GM18526 (cell line): ENCODE data around the gene FOXRED1.
A peak's percentile ranks its signal among the peaks of the same experiment; 100 is the strongest.

ENCODE experiments used
- POLR2A ChIP-seq: IDR thresholded peaks from 3 replicates; pipeline ENCODE4 v1.6.1; 2011; ENCODE audit not compliant: insufficient read length; ENCODE audit errors: extremely low read depth

Gene FOXRED1

DNA sequence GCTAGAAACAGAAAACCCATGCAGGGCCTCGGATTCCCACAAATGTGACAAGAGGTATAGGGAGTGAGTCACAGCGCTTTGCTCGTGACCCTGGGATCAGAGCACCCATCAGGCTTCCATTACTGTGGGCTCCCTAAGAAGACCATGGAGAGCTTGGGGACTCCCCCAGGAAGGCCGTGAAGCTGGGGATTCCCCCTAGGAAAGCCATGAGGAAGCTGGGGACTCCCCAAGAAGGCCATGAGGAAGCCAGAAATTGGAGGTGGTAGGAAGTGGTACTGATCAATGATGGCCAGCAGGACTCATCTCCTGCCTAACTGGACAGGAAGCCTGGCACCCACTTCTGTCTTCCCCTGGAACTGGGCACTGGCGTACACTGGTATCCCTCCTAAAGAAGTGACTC, 24.8 kb downstream of the FOXRED1 start:
- no peak for TF ChIP-seq POLR2A

DNA sequence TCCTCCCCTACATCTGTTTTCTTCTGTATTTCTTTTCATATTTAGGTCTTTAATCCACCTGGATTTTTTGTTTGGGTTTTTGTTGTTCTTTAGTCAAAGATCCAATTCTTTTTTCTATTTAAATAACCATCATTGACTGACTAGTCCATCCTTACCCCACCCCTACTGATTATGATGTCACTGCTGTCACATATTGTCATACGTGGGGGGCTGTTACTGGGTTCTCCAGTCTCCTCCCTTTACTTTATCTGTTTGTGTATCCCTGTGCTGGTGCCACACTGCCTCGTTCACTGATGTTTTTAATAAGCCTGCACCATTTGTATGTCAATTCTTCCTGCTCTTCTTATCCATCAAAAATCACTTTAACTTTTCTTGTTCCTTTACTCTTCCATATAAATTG, 28.1 kb downstream of the FOXRED1 start:
- no peak for TF ChIP-seq POLR2A

DNA sequence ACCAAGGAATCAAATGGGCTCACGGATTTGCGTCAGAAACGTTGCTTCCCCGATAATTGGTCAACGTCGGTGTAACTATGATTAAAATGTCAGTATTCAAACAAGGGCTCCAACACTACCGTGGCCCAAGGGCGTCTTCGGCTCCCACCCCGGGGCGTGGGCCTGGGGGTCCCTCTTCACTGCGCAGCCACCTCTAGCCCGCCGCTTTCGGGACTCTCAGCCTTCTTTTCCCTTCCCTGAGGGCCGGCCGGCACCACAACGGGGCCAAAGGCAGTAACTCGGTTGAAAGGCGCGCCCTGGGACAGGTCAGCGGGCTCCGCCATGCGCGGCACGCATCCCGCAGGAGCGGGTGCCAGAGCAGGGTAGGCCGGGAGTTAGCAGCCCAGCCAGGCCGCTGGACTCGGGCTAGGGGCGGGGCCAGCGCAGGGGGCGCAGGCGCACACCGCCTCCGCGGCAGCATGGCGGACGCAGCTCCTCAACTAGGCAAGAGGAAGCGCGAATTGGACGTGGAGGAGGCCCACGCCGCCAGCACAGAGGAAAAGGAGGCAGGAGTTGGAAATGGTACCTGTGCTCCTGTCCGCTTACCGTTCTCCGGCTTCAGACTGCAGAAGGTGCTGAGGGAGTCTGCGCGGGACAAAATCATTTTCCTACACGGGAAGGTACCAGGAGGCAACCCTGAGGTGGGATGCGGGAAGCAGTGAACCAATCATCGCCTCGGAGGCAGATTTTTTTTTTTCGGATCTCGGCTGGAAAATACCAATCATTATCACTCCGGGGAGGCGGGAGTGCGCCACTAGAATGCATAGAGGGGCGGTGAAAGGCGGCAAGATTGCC, 34.9 kb downstream of the FOXRED1 start, which contains the start of gene DCPS:
TSS of gene DCPS (plus strand) at position 438 of the 834 bp plus-strand sequence. CDS start at position 459, 21 bp downstream.
- TF ChIP-seq POLR2A = peak; percentile 94

DNA sequence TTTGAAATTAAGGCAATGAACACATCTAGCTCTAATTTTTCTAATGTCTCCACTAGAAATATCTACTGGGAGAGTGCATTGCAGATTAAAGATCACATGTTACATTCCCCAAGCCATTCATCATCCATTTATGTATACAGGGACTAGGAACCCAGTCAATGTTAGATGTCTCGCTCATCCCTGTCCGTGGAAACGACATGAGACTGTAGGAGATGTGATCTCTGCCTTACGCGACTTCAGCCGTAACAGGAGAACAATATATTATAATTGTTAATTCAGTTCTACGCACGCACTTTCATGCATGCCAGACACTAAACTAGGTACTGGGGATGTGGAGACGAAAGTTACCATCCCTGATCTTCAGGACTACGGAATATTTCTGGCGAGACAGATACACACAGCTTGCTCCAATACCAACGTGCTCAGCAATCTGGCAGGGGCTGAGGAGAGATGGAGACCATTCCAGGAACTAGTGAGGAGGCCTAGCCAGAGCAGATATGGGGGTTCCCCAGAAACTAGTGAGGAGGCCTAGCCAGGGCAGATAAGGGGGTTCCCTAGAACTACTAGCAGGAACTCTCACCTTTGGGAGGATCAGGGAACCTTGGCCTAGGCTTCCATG, 35.6 kb downstream of the FOXRED1 start:
- TF ChIP-seq POLR2A = no peak

DNA sequence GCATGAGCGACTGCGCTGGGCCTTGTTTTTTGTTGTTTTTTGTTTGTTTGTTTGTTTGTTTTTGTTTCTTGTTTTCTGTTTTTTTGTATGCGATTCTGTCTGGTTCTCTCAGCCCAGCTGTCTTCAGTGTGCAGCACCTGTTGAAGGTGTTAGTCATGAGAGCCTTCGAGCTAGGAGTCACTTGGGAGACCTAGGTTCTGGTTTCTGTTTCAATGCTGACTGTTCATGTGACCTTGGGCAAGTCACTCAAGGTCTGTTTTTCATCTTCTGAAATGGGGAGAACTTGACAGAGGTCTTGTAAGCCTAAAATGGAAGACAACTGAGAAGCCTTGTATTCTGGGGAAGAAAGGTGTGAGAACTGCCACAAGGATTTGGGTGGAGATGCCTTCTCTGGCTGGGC, 36.7 kb downstream of the FOXRED1 start:
- TF ChIP-seq POLR2A = no peak

DNA sequence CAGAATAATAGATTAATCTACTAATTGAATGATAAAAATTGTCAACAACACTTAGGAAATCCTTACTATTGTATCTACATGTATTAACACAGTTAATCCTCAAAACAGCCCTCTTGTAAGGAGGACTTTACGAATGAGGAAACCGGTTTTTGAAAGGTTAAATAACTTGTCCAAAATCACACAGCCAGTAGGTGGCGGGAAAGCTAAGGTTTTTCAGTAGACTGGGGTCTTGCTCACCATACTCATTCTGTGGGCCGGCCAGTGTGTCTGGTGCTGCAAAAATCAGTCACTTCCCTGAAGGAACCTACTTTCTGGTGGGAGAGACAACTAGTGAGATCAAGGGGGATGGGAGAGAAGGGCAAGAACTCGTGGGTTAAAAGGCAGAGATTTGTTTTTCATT, 38.8 kb downstream of the FOXRED1 start:
- no peak for TF ChIP-seq POLR2A

DNA sequence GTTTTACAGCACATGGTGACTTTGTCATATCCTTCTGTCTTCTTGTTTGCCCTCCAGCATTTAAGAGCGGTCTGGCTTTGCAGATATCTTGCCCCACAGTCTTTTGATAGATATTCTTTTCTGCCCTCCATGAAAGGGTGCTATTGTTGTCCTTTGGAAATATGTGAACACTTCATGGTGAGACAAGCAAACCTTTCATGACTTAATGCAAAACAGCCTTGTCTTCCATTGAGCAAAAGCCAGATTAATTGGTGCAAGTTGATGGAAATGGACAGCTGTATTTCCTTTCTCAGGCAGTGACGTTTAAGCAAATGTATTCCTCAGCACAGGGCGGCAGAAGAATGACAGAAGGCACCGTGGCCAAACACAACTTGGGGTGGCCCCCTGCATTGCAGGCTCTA, 39.3 kb downstream of the FOXRED1 start:
- no peak for TF ChIP-seq POLR2A

DNA sequence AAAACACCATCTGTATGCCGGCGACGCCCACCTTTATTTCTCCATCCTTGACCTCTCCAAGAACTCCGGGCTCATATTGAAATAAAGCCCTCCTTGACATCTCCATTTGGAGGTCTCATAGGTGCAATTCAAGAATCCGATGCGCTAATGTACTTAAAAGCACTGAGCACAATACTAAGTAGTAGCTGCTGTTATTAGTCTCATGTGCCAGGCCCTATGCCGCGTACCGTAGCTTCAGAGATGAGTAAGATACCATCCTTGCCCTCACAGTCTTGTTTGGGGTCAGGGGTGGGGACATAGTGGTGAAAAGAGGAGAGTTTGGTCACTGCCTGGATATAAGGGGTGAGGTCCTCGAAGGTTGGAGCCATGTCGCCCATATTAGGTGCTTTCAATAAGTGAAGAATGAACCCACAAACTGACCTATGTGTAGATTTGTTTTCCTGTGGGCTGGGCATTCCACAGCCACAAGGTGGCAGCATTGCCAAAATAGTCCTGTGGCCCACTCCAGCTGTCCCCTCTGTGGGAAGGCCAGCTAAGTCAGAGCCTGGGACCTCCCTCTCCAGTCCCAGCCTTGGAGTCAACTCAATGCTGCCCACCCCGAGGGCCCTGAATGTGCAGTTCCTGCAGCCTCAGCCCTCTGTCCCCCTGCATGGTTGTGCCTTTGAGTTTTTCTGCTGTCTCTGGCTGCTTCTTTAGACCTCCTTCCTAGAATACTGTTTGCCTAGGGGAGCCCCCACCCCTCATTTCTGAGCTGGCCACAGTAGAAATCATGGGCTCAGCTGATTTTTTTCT, 41.4 kb downstream of the FOXRED1 start:
- TF ChIP-seq POLR2A = no peak

DNA sequence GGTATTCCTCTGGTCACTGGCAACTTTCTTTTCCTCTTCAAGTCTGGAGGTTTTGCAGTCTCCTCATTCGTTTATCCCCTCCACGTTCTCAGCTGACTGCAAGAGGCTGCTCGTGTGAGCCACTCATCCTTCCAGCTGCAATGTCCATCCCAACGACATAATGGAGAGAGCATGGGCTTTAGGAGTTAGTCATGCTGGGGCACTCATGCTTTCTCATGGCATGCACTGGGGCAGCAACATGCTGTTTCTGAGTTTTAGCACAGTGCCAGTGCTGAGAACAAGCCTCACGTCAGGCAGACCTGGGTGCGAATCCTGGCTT, 42.0 kb downstream of the FOXRED1 start:
- TF ChIP-seq POLR2A = no peak

DNA sequence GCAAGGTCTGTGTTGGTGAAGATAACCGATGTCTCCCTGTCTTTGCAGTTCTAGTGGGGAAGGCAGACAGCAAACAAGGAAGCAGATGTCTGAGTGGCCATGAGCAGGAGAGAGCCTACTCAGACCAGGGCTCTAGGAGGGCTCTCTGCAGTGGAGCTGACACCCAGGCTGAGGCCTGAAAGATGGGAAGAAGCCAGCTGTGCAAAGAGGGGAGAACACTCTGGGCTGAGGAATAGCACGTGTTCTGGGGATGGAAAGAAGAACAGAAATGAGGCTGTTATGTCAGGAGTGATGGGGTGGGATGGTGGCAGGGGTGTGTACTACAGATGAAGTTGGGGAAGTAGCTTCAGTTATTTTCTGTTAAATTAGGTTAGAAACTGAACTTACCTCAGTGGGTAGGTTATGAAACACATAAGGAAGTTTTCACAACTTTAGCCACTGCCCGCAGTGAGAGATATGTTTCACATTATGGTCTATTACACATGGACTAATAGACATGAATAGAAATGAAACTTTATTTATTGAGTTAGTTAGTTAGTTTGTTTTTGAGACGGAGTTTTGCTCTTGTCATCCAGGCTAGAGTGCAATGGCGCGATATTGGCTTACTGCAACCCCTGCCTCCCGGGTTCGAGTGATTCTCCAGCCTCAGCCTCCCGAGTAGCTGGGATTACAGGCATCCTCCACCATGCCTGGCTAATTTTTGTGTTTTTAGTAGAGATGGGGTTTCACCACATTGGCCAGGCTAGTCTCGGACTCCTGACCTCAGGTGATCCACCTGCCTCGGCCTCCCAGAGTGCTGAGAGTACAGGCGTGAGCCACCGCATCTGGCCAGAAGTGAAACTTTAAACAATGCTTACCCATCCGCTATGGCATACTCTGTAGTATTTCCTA, 42.7 kb downstream of the FOXRED1 start:
- TF ChIP-seq POLR2A = no peak

DNA sequence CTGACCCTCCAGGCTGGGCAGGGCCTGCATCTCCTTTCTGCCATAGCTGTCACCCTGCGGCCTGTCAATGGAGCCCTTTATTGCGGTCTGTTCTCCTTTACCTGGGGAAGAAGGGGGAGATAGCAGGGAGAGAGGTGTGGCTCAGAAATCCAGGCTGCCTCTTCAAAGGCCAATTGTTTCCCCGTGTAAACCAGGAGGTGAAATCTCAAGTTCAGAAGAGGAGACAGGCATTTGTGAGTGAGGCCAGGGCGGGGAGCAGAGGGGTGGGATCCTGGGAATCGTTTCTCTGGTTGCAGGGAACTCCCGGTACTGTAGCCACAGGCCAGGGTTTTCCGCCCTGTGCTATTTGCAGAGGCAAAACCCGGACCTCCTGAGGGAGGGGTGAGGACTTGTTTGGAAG, 44.0 kb downstream of the FOXRED1 start:
- TF ChIP-seq POLR2A = no peak

DNA sequence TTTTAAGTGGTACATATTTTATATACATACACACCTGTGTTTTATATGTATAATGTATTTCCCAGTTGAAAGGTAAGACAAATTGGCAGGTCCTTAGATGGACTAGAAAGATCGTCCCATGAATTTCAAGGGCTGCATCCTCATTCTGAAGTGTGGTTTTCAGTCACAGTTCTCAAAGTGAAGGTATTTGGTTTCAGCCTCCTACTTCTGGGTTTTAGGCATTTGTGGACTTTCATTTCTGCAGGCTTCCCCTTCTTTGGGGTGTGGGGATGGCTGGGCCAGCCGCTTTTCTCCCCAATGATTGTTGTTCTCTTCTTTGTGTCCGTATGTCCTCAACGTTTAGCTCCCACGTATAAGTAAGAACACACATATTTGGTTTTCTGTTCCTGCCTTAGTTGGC, 44.9 kb downstream of the FOXRED1 start:
- TF ChIP-seq POLR2A = no peak

DNA sequence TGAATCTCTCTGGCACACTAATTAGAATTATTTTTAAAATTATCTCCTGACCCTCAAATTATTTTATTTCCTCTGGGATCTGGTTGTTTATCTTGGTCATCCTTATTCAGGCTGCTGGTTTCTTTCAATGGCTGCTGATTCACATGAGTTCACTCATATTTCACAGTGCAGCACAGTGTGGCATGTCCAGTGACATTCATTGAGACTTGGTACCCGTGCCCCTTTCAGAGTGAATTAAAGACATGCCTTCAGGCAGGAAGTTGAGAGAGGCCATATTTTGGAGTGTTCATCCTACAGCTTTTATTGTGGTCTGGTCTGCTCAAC, 48.4 kb downstream of the FOXRED1 start:
- no peak for TF ChIP-seq POLR2A

DNA sequence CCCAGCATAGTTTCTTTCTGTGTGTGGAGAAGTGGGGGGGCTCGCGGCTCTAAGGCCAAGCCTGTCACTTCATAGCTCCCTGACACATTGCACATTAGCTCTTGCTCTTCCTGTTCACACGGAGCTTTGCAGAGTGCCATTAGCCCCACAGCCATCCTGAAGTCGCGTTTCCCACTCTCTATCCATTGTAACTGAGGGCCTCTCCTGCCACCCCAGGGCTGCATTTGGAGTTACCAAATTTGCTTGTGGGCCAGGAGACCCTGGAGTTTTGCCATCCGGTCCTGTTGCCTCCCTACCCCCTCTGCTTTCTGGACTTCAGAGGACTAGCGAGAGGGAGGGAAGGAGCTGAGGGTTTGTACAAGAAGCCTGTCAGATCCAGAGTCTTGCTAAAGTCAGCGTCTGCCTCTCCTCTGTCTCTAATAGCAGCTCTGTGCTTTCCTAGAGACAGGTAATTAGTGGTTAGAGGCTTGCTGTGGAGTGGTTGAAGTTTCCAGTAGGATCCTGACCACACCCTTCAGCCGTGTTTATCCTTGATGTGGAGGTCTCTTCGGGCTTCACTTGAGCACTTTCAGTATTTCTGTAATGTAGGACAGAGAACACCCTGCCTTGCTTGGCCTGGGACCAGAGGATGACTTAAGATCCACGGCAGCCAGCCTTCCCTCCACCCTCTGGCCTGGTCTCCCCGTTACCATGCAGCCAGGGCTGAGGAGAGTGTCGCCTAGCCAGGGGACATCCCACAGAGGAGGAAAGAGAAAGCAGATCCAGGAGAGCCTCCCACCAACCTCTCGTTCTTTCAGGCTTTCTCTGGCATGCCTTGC, 49.0 kb downstream of the FOXRED1 start:
- TF ChIP-seq POLR2A = no peak
